Anterior cingulate cortex (tissue), 58 donors: Measurements from ENCODE around the gene UBE2C.
A peak's percentile ranks its signal among the peaks of the same experiment; 100 is the strongest.
"Not testable (repeated sequence)": the region's sequence is repeated elsewhere in the genome, so short reads cannot be mapped to it uniquely, and the experiment has no call there.

Experiments
- DNase-seq, 58 donors: peaks; one replicate each; lab custom pipeline; 2025; lab: John Stamatoyannopoulos, UW

The UBE2C gene

GRCh38 chr20:45829673-45830106 lies 17.2 kb downstream of the UBE2C start:
- not testable (repeated sequence) for DNase-seq

GRCh38 chr20:45832619-45833018 lies 20.2 kb downstream of the UBE2C start:
- DNase-seq, result no peak

- peak in 52 of 58 donors; percentile 24 to 78 (median 67) for DNase-seq
Observed at GRCh38 chr20:45833030-45833882, 20.8 kb downstream of the UBE2C start, which contains the start of gene SNX21. Gene SNX21 (plus strand): TSS chr20:45833799. CDS start chr20:45833920, 121 bp downstream.

- DNase-seq, result peak in 54 of 58 donors; percentile 25 to 80 (median 70)
Observed at GRCh38 chr20:45833883-45834796, 21.7 kb downstream of the UBE2C start.

- DNase-seq, result no peak
Observed at GRCh38 chr20:45834797-45835161, 22.3 kb downstream of the UBE2C start.

GRCh38 chr20:45835329-45835765 lies 22.9 kb downstream of the UBE2C start:
- no peak for DNase-seq

- peak in 2 of 58 donors; percentile 2 to 18 for DNase-seq
Observed at GRCh38 chr20:45835825-45836224, 23.4 kb downstream of the UBE2C start.

- no peak for DNase-seq
Observed at GRCh38 chr20:45836841-45837240, 24.4 kb downstream of the UBE2C start.

GRCh38 chr20:45840700-45841198 lies 28.3 kb downstream of the UBE2C start:
- no peak for DNase-seq

- DNase-seq, result no peak
Observed at GRCh38 chr20:45841407-45842129, 29.1 kb downstream of the UBE2C start.

GRCh38 chr20:45842169-45842812 lies 29.8 kb downstream of the UBE2C start:
- no peak for DNase-seq

- DNase-seq, result no peak
Observed at GRCh38 chr20:45843506-45843905, 31.1 kb downstream of the UBE2C start.

GRCh38 chr20:45845452-45845851 lies 33.0 kb downstream of the UBE2C start:
- DNase-seq, result no peak

GRCh38 chr20:45848421-45848820 lies 36.0 kb downstream of the UBE2C start:
- no peak for DNase-seq

- DNase-seq, result no peak
Observed at GRCh38 chr20:45848969-45849582, 36.6 kb downstream of the UBE2C start.

- no peak for DNase-seq
Observed at GRCh38 chr20:45850238-45850637, 37.8 kb downstream of the UBE2C start.

GRCh38 chr20:45850926-45851325 lies 38.5 kb downstream of the UBE2C start:
- no peak for DNase-seq

GRCh38 chr20:45851501-45851900 lies 39.1 kb downstream of the UBE2C start:
- DNase-seq, result no peak

GRCh38 chr20:45852326-45852725 lies 39.9 kb downstream of the UBE2C start:
- no peak for DNase-seq
